WTC11 (cell line): ENCODE measurements around the gene PKP1.

Experiments
- CREM ChIP-seq: sonication (generic); formaldehyde crosslinking; IDR thresholded peaks from 2 replicates; pipeline ENCODE4 v1.8.1; 2022; ENCODE audit warnings: mild to moderate bottlenecking, missing genetic modification reagents, moderate library complexity
- CTCF ChIP-seq: fragments of 200-600 bp; IDR thresholded peaks from 2 replicates; pipeline ENCODE4 v1.8.0; 2022; ENCODE audit warnings: antibody characterized with exemption
- ESRRA ChIP-seq: sonication (generic); formaldehyde crosslinking; IDR thresholded peaks from 2 replicates; pipeline ENCODE4 v1.8.1; 2022; ENCODE audit warnings: mild to moderate bottlenecking, missing genetic modification reagents, borderline replicate concordance
- FOXP1 ChIP-seq: sonication (generic); formaldehyde crosslinking; IDR thresholded peaks from 2 replicates; pipeline ENCODE4 v1.8.0; 2022; ENCODE audit warnings: missing genetic modification reagents, mild to moderate bottlenecking, moderate library complexity, borderline replicate concordance
- FOXP4 ChIP-seq: sonication (generic); formaldehyde crosslinking; IDR thresholded peaks from 2 replicates; pipeline ENCODE4 v1.8.0; 2022; ENCODE audit warnings: mild to moderate bottlenecking, missing genetic modification reagents
- SMAD3 ChIP-seq: sonication (generic); formaldehyde crosslinking; IDR thresholded peaks from 2 replicates; pipeline ENCODE4 v1.8.0; 2022; ENCODE audit warnings: missing genetic modification reagents, mild to moderate bottlenecking, borderline replicate concordance
- USF2 ChIP-seq: sonication (generic); formaldehyde crosslinking; IDR thresholded peaks from 2 replicates; pipeline ENCODE4 v1.8.1; 2023; ENCODE audit warnings: mild to moderate bottlenecking, missing genetic modification reagents, moderate library complexity
- TF ChIP-seq, protein P1 (sequence below): sonication (generic); formaldehyde crosslinking; IDR thresholded peaks from 2 replicates; pipeline ENCODE4 v1.8.0; 2022; ENCODE audit warnings: mild to moderate bottlenecking, missing genetic modification reagents

GRCh38 chr1:201319631-201320030, 36.3 kb downstream of the PKP1 start:
- TF ChIP-seq USF2 (CRISPR knock-in tag) = no peak
- TF ChIP-seq SMAD3 (CRISPR knock-in tag) = no peak
- no peak for TF ChIP-seq CTCF
- TF ChIP-seq FOXP1 (CRISPR knock-in tag) = no peak
- no peak for TF ChIP-seq ESRRA
- TF ChIP-seq, protein P1, sequence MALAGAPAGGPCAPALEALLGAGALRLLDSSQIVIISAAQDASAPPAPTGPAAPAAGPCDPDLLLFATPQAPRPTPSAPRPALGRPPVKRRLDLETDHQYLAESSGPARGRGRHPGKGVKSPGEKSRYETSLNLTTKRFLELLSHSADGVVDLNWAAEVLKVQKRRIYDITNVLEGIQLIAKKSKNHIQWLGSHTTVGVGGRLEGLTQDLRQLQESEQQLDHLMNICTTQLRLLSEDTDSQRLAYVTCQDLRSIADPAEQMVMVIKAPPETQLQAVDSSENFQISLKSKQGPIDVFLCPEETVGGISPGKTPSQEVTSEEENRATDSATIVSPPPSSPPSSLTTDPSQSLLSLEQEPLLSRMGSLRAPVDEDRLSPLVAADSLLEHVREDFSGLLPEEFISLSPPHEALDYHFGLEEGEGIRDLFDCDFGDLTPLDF (CRISPR knock-in tag) = no peak
- no peak for TF ChIP-seq CREM (CRISPR knock-in tag)
- no peak for TF ChIP-seq FOXP4 (CRISPR knock-in tag)
